Stomach (tissue), 9 donors: ENCODE results near the gene STARD10. TPM values are rescaled to one million over a fixed set of nuclear protein-coding genes. Genes with fewer than 3 reads are reported as not detected.

Experiments used
- DNase-seq, 2 donors: peaks; one replicate each; pipeline versions ENCODE4 v3.0.0 to v3.0.0-alpha.2; 2013 to 2019
- H3K27ac ChIP-seq, 5 donors: fragments of 200-600 bp in 4 of 5; sonication (generic) in 4 of 5; one replicate each; pipeline ENCODE4 v1.5.1; 2013 to 2019; ENCODE audit warnings: mild to moderate bottlenecking in 1 of 5, moderate library complexity in 1 of 5
- H3K27me3 ChIP-seq, 3 donors: fragments of 200-600 bp; sonication (generic); one replicate each; pipeline ENCODE4 v1.5.1; 2017 to 2019; ENCODE audit warnings: mixed run types in 1 of 3
- H3K36me3 ChIP-seq, 4 donors: fragments of 200-600 bp; sonication (generic); 1 replicate in 3 of 4; 2 replicates in 1 of 4; pipeline ENCODE4 v1.5.1; 2016 to 2019
- H3K4me1 ChIP-seq, 4 donors: fragments of 200-600 bp; sonication (generic); one replicate each; pipeline ENCODE4 v1.5.1; 2016 to 2019
- H3K4me3 ChIP-seq, 4 donors: fragments of 200-600 bp; sonication (generic) in 3 of 4; one replicate each; pipeline ENCODE4 v1.5.1; 2016 to 2019; ENCODE audit warnings: mild to moderate bottlenecking in 1 of 4
- H3K9me3 ChIP-seq, 4 donors: fragments of 200-600 bp; sonication (generic); one replicate each; pipeline ENCODE4 v1.5.1; 2016 to 2019
- EP300 ChIP-seq: sonication (generic); formaldehyde crosslinking; IDR thresholded peaks from one replicate; pipeline ENCODE4 v1.6.1; 2017; ENCODE audit warnings: antibody characterized with exemption
- POLR2A ChIP-seq, 4 donors: fragments of 450-650 bp; IDR thresholded peaks; one replicate each; pipeline ENCODE4 v1.6.1; 2016; ENCODE audit warnings: antibody characterized with exemption in 4 of 4, control low read depth in 2 of 4, mild to moderate bottlenecking in 1 of 4, moderate library complexity in 1 of 4
- POLR2AphosphoS5 ChIP-seq, 3 donors: sonication (generic); formaldehyde crosslinking; IDR thresholded peaks; one replicate each; pipeline ENCODE4 v1.6.1; 2016; ENCODE audit warnings: antibody characterized with exemption in 3 of 3
- WGBS, 5 donors: extraction: QIAGEN DNeasy Blood & Tissue Kit in 3 of 5; methylation state at CpG; one replicate each; pipeline versions ENCODE4 v1.1.5 to v1.1.7; 2013 to 2018; 5-methylcytosine and 5-hydroxymethylcytosine counted together
- intact Hi-C: fragments of 100-400 bp; cut with DNase I; formaldehyde crosslinking; loops from one replicate; pipeline ENCODE4 v1.15.1; 2023; ENCODE audit warnings: low total_unique reads
- polyA plus RNA-seq, 3 donors: library from polyadenylated mRNA; stranded (reverse); fragments of 200-250 nt; gene quantifications; one replicate each; pipeline ENCODE4 v1.2.3, GENCODE V29; 2013
- total RNA-seq, 5 donors: library from RNA; depleted of rRNA; stranded (reverse); fragments of >200 nt; gene quantifications; one replicate each; pipeline versions ENCODE4 v1.1.0 to v1.2.3, GENCODE V29; 2014 to 2016
- TF ChIP-seq, protein P1 (sequence below), 7 experiments: fragments of 450-650 bp in 4 of 7; fragments of 200-600 bp in 3 of 7; sonication (generic) in 3 of 7; IDR thresholded peaks; one replicate each; pipeline ENCODE4 v1.5.1; 2016 to 2019; ENCODE audit warnings: antibody characterized with exemption in 7 of 7, control low read depth in 2 of 7, mild to moderate bottlenecking in 1 of 7
- donor health status: healthy with polysubstance abuse.
- donor health status: Bipolar disorder and iron deficiency.
- donor health status: healthy.

Gene STARD10
- total and polyA plus RNA-seq, 8 donors = 125 to 950 (median 346) TPM

DNA sequence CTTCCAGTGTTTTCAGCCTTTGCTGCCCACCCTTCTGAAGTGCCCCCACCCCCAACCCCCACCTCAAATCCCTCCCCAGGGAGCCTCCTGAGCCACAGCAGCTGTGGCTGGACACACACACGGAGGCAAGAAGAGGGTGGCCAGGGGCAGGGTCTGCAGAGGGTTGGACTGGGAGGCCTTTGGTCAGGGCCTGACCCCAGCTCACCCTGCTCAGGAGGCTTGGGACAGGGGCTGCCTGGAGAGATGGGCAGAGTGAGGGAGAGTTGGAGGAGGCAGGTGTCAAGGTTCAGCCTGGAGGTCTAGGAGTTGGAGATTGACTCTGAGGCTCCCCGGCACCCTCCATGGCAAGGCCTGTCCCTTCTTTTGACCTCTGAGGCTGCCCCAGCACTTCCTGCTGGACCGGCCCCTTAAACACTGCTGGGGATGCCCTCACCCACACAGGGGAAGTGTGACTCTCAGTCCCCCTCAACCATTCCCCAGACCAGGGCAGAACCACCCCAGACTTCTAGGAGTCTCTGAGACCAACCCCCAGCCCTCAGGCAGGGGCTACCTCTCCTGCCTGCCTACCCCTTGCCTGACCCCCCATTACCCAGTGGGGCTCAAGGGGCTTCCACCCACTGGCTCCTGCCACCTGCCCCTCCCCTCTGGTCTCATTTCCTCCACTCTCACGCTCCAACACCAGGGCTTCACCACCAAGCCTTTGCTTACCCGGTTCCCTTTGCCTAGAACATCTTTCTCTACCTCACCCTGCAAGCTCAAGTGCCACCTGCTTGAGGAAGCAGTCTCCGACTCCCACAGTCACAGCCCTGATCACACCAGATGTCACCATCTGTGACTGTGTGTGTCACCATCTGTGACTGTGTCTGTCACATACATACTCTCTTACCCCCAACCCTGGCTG is 50.3 kb downstream of the STARD10 start:
- H3K4me1 ChIP-seq = peaks cover 0 to 56% (median 18%) of the 10 kb centered on the region in 4 donors
- H3K9me3 ChIP-seq = no peaks in the 10 kb centered on the region
- TF ChIP-seq EP300 = no peak
- intact Hi-C loops = no loop called here
- H3K36me3 ChIP-seq = no peaks in the 10 kb centered on the region
- H3K27me3 ChIP-seq = no peaks in the 10 kb centered on the region
- DNase-seq = peak in 1 of 2 donors; percentile 51
- WGBS, 5 donors = 86 to 96% (median 90%) methylated on average over 5 to 6 of the region's 6 CpGs
- no peak overlapping the region for H3K27ac ChIP-seq
- H3K4me3 ChIP-seq = no peak overlapping the region

DNA sequence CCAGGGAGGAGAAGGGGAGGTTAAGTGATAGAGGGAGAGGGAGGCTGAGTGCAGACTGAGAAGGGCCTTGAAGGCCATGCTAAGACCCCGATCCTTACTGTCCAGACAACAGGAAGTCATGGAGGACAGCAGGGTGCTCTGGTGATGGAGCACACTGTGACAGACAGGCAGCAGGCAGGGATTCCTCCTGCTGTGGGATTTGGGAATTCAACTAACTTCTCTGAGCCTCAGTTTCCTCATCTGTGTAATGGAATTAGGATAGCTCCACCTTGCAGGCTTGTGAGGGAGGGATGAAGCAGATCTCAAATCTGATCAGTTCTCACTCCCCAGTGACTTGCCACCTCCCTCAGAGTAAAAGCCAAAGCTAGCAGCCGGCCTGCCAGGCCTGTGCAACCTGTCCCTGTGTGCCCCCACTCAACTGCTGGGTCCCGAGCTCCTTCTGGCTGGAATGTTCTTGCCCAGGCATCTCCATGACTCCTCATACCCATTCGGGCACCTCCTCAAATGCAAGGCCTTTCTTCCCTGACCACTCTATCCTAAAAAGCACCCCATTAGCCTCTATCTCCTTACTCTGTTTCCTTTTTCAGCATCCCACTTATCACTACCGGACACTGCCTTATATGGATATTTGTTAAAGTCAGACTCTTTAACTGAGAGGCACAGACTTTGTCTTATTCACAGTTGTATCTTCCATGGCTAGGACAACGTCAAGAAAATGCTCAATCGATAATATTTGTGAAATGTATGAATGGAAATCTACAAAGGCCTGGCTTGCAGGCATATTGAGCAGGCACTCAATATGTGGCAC is 51.1 kb downstream of the STARD10 start:
- H3K9me3 ChIP-seq = no peaks in the 10 kb centered on the region
- no peaks in the 10 kb centered on the region for H3K27me3 ChIP-seq
- peak overlapping the region in 1 of 5 donors; percentile 28 for H3K27ac ChIP-seq
- no peak for DNase-seq
- intact Hi-C loops = no loop called here
- WGBS, 5 donors = 84 to 93% (median 91%) methylated on average over 7 of the region's 7 CpGs
- H3K4me3 ChIP-seq = no peak overlapping the region
- H3K4me1 ChIP-seq = peaks cover 0 to 63% (median 18%) of the 10 kb centered on the region in 4 donors
- H3K36me3 ChIP-seq = no peaks in the 10 kb centered on the region
- no peak for TF ChIP-seq EP300
- no peak for TF ChIP-seq POLR2A (IDR thresholded peaks at IDR 0.05)
- no peak for TF ChIP-seq POLR2AphosphoS5 (IDR thresholded peaks at IDR 0.05)
- TF ChIP-seq, protein P1, sequence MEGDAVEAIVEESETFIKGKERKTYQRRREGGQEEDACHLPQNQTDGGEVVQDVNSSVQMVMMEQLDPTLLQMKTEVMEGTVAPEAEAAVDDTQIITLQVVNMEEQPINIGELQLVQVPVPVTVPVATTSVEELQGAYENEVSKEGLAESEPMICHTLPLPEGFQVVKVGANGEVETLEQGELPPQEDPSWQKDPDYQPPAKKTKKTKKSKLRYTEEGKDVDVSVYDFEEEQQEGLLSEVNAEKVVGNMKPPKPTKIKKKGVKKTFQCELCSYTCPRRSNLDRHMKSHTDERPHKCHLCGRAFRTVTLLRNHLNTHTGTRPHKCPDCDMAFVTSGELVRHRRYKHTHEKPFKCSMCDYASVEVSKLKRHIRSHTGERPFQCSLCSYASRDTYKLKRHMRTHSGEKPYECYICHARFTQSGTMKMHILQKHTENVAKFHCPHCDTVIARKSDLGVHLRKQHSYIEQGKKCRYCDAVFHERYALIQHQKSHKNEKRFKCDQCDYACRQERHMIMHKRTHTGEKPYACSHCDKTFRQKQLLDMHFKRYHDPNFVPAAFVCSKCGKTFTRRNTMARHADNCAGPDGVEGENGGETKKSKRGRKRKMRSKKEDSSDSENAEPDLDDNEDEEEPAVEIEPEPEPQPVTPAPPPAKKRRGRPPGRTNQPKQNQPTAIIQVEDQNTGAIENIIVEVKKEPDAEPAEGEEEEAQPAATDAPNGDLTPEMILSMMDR (IDR thresholded peaks at IDR 0.05) = no peak

DNA sequence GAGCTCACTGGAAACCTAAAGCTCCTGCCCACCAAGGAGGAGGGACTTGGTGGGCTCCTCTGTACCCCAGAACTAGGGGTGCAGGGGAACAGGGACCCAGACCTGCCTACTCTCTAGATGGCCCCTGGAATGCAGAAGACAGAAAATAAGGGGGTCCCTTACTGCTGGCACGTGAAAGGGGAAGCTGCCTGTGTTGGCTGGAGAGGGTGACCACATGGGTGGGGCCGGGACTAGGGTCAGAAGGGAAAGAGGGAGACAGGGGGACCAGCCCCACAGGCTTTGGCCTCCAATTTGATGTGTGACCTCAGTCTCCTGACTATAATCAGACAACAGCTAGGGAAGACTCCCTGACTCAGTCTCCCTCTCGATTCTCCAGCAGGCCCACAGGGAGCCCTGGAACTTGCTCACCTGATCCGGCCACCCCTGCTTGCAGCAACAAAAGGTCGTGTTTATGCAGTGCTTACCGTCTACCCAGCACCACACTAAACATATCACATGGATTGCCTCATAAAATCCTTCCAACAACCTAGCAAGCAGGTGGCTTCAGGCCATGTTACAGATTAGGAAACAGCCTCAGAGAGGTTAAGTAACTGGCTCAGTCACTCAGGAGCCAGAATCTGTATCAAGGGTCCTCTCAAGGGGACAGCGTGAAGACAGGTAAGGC is 51.9 kb downstream of the STARD10 start:
- TF ChIP-seq, protein P1 (IDR thresholded peaks at IDR 0.05) = no peak
- TF ChIP-seq POLR2A (IDR thresholded peaks at IDR 0.05) (no peak), POLR2AphosphoS5 (IDR thresholded peaks at IDR 0.05) (no peak), EP300 (no peak)
- WGBS, 5 donors = 54 to 66% (median 62%) methylated on average over 7 of the region's 7 CpGs
- H3K27me3 ChIP-seq = no peaks in the 10 kb centered on the region
- peak in 1 of 2 donors; percentile 23 for DNase-seq
- no peak overlapping the region for H3K4me3 ChIP-seq
- peaks cover 0 to 70% (median 18%) of the 10 kb centered on the region in 4 donors for H3K4me1 ChIP-seq
- no peaks in the 10 kb centered on the region for H3K36me3 ChIP-seq
- peak overlapping the region in 4 of 5 donors; percentile 15 to 66 (median 45) for H3K27ac ChIP-seq
- intact Hi-C loops = no loop called here
- H3K9me3 ChIP-seq = no peaks in the 10 kb centered on the region

DNA sequence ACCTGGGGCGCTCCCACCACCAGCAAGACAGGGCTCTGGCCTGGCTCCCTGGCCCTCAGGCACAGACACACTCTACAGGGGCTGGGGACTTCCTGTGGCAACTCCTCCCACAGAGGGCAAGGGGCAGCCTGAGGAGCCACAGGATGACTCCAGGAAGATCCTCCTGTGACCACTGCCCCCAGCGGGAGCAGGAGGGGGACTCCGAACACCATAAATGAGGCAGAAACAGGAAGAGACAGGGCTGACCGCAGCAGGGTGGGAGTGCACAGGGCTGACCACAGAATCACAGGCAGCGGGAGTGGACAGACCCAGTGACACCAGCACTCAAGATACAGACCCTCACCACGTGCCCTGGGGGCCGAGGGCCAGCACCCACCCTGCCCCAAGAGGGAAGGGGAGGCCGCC is 52.4 kb downstream of the STARD10 start:
- Histone ChIP-seq H3K9me3 (no peaks in the 10 kb centered on the region), H3K36me3 (no peaks in the 10 kb centered on the region), H3K27ac (peak overlapping the region in 4 of 5 donors; percentile 15 to 66 (median 45)), H3K4me1 (peaks cover 0 to 75% (median 18%) of the 10 kb centered on the region in 4 donors), H3K27me3 (no peaks in the 10 kb centered on the region), H3K4me3 (no peak overlapping the region)
- intact Hi-C loops = no loop called here
- 58 to 90% (median 80%) methylated on average over 8 of the region's 8 CpGs for WGBS, 5 donors
- DNase-seq = peak in 1 of 2 donors; percentile 55
- TF ChIP-seq POLR2A (IDR thresholded peaks at IDR 0.05) (no peak), POLR2AphosphoS5 (IDR thresholded peaks at IDR 0.05) (no peak), EP300 (no peak)
- TF ChIP-seq, protein P1 (IDR thresholded peaks at IDR 0.05) = no peak
